ENCODE results near the gene TMEM258. TPM values are rescaled to one million over a fixed set of nuclear protein-coding genes. Genes with fewer than 3 reads are reported as not detected.

Gene TMEM258
- total and polyA plus RNA-seq, 2 donors (not counting 1 experiment from before 2014, with no cell fraction given): 65.8 to 130 TPM

DNA sequence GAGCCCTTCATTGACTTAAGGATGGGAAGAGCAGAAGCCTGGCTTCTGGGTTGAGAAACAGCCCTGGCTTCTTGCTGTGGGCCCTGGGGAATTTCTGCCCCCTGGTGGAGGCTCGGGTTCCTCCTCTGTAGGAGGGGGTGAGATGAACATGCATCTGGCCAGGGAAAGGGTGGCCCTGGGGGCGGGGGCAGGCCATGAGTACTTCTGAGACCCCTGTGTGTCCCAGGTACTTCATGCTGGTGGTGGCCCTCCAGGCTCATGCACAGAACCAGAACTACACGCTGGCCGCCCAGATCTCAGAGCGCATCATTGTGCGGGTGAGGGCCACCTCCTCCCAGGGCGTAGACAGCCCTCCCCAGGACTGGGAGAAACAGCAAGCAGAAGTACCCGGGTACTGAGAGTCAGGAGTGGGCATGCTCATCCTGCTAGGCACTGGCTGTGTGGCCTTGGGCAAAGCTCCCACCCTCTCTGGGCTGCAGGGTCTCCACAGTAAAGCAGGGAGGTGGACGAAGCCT lies 15.8 kb downstream of the TMEM258 start:
- Histone ChIP-seq H3K36me3 (replicated peaks in 1 of 2; ENCODE audit: control extremely low read depth in 1 of 2, control insufficient read depth in 1 of 2, extremely low read depth in 1 of 2, insufficient read depth in 2 of 2, low read length in 1 of 2) (no peaks in the 10 kb centered on the region), H4K20me1 (ENCODE audit: control insufficient read depth, insufficient read depth, low read length, poor library complexity, severe bottlenecking) (no peaks in the 10 kb centered on the region), H2AFZ (ENCODE audit: insufficient read depth, low read depth, low read length, poor library complexity, severe bottlenecking) (peak overlapping the region; percentile 78), H3K27ac (ENCODE audit: low read length in 2 of 2) (no peak overlapping the region), H3K4me3 (ENCODE audit: control extremely low read depth in 1 of 5, extremely low read depth in 1 of 5, insufficient read depth in 1 of 5, low read depth in 2 of 5, low read length in 4 of 5) (no peak overlapping the region), H3K27me3 (replicated peaks in 1 of 4; ENCODE audit: control extremely low read depth in 1 of 4, control insufficient read depth in 3 of 4, insufficient read depth in 4 of 4, low read length in 3 of 4) (peaks cover 0 to 8% (median 0%) of the 10 kb centered on the region in 4 experiments), H3K9me3 (ENCODE audit: control extremely low read depth in 1 of 3, control insufficient read depth in 2 of 3, insufficient read depth in 1 of 3, low read length in 2 of 3) (no peaks in the 10 kb centered on the region), H3K4me1 (ENCODE audit: control insufficient read depth in 2 of 2, insufficient read depth in 2 of 2, low read length in 2 of 2) (peaks cover 13 to 15% of the 10 kb centered on the region in 2 donors), H3K9ac (ENCODE audit: low read length) (peak overlapping the region; percentile 58), H3K79me2 (ENCODE audit: control insufficient read depth, insufficient read depth, low read length) (no peaks in the 10 kb centered on the region), H3K4me2 (replicated peaks; ENCODE audit: low read depth, low read length, poor library complexity, severe bottlenecking) (peak overlapping the region; percentile 88)
- ATAC-seq (ENCODE audit: low read depth) (peak; percentile 42), DNase-seq (peak; percentile 56)
- peaks cover 12% of the 10 kb centered on the region for H3K27me3 Mint-ChIP-seq
- H3K4me1 Mint-ChIP-seq: peaks cover 17% of the 10 kb centered on the region
- TF ChIP-seq CTCF (IDR thresholded peaks at IDR 0.05) (peak; percentile 71), EZH2 (IDR thresholded peaks at IDR 0.05; ENCODE audit: borderline replicate concordance, insufficient read depth, low read depth, low read length, poor library complexity, severe bottlenecking) (no peak)
- H3K9me3 Mint-ChIP-seq (ENCODE audit: insufficient read depth): no peaks in the 10 kb centered on the region
- H3K4me3 Mint-ChIP-seq: peak overlapping the region; percentile 73
- WGBS (ENCODE audit: insufficient coverage): 68% methylated on average over 8 of the region's 9 CpGs
- ChIA-PET POLR2A (interaction anchor here (0.6 kb wide), 1 partner anchor 45 kb away, joined by 5 read pairs; no protein-coding TSS in a partner anchor), CTCF (interaction anchor here (0.6 kb wide), 1 partner anchor 29 kb away, joined by 3 read pairs; no protein-coding TSS in a partner anchor)
- intact Hi-C loops (cut with micrococcal nuclease): no loop called here
- no peak overlapping the region for H3K27ac Mint-ChIP-seq
